ENCODE results near the gene MICAL1.
"Not testable (repeated sequence)": the region's sequence is repeated elsewhere in the genome, so short reads cannot be mapped to it uniquely, and the experiment has no call there.

Gene MICAL1

DNA sequence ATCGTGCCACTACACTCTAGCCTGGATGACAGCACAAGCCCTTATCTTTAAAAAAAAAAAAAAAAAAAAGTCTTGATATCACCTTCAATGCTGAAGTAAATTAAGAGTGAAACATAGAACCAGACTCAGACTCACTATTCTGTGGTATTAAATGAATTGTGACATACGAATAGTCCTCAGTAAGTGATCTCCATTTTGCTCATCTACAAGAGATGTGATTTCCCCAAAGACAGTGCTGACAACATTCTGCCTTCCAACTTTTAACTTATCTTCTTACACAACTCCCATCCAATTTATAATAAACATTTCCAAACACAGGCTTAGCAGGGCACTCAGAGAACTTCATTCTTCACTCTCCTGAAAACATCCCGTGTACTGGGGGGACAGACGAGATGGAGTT is 19.4 kb upstream of the MICAL1 start:
- no peak for DNase-seq

DNA sequence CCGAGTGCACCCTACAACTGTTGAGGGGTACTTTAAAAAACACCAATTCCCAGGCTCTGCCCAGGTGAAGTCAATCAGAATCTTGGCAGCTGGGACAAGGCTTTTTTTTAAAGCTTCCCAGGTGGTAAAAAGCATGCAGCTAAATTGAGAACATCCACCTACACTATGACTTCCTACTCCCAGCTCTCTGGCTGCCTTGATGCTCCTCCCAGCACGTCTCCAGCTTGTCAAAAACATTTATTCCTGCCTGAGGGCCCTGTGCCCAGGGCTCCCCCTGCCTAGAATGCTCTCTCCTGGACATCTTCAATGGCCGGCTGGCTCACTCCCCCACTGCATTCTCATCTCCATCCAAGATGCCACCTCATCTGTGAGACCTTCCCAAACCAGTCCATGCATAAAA is 17.5 kb upstream of the MICAL1 start:
- DNase-seq: no peak

DNA sequence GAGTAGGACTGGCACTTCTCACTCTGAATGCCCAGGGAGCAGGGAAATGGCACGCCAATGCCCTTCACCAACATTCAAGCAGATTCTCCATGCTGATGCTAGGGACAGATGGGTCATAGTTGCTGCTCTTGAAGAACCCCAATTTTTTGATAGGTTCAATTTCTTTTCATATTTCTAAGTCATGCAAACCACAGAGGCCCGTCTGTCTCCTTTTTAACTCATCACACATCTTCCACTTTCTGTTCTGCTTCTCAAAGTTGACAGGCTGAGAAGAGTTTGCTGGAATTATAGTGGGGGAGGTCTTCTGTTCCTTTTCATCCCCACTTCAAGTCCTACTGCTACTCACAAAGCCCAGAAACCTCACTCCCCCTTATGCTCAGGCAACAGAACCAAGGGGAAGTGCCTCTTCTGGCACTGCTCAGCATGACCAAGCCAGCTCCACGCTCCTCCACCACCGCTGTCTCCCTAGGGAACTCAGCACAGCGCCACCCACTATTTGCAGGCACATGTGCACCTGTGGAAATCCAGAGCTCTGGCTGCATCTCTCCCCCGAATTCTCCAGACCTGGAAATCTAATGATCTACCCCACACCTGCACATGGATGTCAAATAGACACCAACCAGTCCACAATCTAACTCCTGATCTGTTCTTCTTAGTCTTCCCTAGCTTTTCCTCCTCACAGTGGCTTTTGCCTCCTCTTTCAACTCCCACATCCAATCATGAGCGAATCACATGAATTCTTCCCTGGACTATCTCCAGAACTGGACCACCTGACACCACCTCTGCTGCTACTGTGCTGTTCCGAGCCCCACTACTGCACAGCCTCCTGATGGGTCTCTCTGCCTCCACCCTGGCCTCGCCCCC is 16.8 kb upstream of the MICAL1 start:
- no peak for DNase-seq

DNA sequence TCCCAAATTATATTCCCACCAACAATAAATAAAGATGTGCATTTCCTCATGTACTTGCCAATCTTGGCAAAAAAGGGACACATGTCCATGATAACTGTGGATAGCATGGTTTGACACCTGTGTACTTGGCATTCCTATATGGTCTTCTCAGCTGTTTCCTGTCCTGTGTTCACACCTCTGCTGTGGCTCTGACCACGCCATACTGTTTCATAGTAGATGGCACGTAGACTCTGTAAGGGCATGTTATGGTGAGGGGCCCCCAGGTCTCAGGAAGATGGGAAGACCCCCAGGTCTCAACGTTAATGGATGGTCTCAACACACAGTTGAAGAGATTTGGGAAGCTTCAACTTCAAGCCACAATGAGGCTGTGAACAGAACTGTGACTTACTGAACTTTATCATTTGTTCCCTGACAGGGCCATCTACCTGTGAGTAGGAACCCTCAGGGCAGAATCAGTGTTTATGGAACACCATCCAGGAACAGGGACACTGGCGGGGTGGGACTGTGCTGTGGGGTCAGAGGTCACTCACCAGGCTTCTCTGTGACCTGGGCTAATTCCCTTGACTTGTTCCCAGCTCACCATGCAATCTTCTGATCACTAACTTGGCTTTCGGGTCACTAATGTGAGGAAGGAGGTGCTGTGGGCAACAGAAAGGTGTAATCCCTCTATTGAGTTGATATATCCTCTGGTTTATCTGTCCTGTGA is 15.7 kb upstream of the MICAL1 start:
- no peak for DNase-seq

DNA sequence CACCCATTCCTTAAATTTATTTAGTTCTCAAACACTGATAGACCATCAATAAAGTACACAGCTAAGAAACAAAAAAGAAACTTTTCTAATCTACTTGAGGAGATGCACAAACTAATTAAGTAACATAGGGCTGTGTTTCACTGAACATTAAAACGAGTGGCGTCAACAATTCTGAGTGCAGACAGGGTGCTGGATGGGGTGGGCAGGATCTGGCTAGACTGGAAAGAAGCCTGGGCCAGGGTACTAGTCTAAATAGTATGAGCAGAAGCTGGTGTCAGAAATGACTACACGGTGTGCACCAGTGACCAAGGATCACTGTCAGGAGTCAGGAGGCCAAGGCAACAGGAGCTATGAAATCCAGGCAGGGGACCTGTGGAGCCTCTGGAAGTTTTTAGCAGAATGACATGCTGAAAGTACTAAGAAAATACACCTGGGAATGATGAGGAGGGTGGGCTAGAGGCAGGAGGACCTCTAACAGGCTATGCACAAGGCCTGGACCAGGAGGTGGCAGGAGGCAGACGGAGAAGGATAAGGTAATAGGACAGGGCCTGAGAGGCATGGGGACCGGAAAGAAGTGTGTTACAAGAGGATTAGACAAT is 14.1 kb upstream of the MICAL1 start:
- DNase-seq: no peak

DNA sequence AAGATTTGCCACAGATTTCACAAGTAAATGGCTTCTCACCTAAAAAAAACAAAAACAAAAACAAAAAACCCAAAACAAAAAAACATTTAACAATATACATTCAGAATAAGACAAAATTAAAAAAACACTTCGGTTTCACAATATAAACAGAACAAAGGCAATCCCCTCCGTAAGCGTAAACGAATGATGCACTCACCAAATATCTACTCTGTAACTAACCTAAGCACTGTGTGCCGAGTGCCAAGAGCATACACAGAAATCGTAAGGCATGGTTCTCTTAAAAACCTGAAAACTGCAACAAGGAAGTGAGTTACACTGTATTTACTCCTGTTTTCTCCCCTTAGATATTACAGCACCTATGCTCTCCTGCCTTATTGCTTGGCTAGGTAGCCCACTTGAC is 12.1 kb upstream of the MICAL1 start:
- no peak for DNase-seq

DNA sequence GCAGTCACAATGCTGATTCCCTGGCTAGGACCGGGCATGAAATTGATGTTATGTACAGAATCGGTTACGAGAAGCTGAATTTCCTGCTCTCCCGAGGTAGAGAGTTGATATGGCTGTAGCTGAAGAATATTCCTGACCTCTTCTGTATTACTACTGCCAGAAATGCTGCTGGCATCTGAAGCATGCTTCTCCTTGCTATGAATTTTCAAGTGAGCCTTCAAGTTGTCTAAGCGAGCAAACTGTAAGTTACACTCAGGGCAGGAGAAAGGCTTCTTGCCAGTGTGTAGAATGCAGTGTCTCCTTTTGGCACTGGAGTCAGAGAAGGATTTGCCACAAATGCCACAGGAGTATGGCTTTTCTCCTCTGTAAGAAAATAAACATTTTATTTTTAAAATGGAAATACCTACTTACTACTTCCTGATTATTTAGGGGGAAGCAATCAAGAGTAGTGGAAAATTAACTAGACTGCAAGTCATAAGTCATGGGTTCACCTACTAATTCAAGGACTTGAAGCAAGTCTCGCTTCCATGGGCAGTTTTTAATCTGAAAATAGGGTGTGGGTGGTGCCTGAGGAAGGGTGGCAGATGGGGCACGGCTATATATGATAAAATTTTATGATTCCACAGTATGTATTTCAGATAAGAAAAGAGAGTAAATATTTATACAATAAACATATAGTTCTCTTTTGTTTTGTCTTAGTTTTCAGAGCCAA is 10.8 kb upstream of the MICAL1 start:
- DNase-seq: no peak

DNA sequence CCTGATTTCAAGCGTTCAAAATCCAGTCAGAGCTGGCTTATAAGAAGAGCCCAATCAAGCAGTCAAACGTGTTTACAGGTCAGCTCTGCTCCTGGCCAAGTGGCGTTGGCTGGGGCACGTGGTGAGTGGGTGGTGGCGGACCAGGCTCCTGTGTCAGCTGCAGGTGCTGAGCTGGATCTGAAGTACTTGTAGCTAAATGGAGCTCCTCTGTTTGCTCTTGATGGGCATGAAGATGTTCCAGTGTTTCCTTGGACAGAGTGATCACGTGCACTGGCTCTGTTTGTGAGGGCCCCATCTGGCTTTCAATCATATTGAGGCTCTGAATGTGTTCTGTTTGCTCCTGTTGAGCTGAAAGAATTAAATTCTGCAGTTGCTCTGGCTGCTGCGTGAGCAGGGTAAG is 10.2 kb upstream of the MICAL1 start:
- peak; percentile 53 for DNase-seq

DNA sequence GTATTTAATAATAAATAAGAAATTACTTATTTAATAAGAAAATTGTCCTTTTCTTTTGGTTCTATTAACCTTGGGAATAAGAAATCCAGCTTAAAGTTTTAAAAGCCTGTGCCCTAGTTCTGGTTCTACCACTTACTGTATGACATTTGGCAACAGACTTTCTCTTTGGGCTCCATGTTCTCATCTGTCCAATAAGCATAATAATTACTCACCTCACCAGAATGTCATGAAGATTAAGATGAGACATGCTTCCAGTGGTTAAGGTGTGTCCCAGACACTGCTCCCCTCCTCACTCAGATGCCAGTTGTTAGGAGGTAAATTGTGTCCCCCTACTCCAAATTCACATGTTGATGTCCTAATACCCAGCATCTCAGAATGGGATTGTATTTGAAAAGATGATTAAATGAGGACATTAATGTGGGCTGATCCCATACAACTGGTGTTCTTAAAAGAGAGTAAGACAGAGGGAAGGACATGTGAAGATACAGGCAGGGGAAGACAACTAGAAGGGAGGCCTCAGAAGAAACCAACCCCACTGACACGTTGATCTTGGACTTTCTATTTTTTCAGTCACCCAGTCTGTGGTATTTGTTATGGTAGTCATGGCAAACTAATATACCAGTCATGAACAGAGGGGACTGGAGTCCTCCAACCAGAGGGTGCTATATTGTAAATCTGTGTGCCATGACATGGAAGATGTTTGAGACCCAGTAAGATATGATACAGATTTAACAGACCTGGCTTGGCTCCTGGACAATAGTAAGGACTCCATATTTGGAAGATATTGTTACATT is 6.4 kb upstream of the MICAL1 start:
- no peak for DNase-seq

DNA sequence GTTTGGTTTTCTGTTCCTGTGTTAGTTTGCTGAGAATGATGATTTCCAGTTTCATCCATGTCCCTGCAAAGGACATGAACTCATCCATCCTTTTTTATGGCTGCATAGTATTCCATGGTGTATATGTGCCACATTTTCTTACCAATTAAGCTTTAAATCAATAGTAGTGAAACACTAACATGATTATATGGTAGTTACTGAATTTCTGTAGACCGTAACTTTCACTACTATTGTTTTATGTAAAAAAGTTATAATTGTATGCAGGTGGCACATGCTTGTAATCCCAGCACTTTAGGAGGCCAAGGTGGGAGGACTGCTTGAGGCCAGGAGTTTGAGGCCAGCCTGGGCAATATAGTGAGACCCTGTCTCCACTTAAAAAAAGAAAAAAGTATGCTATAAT is 5.6 kb upstream of the MICAL1 start:
- DNase-seq: not testable (repeated sequence)

DNA sequence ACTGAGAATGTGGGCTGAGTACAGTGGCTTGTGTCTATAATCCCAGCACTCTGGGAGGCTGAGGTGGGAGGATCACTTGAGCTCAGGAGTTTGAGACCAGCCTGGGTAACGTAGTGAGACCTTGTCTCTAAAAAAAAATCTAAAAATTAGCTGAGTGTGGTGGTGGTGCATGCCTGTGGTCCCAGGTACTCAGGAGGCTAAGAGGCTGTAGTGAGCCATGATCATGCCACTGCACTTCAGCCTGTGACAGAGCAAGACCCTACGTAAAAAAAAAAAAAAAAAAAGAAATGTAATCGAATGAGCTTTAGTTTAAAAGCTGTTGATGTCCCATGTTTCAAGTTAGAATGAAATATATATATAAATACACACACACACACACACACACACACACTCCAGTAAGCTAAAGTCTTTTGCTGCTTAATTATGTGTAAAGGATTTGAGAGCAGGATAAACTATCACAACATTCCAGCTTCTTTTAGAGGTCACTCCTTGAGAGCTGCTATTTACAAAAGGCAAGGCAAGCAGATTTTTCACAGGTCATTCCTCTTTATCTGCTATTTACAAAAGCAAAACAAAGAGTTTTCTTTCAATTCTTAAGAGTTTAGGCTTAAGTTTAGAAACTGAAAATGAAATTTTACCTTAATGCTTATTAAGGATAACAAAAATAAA is 4.7 kb upstream of the MICAL1 start:
- no peak for DNase-seq

DNA sequence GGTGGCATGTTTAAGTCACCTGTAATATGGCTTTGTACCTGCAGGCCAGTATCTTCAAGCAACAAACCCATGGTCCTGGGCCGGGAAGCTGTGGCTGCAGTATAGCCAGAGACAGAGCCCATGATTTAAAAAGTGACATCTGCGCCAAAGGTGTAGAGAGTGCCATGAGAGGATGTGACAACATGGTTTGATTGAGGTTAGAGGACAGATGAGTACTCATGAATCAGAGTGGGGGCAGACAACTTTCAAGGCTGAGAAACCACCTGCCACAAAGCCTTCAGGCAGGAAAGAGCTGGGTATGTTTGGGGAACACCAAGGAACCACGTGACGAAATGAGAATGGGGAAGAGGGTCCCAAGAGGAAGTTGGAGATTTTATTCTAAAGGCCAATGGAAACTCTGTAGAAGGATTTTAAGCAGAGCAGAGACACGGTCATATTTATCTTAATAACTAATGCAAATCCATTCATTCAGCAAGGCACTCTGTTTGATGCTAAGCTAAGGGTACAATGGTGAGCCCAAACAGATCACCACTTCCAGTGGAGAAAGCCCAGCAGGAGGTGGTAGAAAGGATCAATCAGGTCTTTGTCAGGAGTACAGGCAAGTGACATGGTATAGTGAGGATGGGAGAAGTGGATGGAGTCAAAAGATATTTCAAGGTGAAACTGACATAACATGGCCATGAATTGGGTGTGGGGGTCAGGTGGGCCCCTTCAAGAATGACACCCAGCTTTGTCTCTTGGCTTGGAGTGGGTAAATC is 3.4 kb upstream of the MICAL1 start:
- no peak for DNase-seq

DNA sequence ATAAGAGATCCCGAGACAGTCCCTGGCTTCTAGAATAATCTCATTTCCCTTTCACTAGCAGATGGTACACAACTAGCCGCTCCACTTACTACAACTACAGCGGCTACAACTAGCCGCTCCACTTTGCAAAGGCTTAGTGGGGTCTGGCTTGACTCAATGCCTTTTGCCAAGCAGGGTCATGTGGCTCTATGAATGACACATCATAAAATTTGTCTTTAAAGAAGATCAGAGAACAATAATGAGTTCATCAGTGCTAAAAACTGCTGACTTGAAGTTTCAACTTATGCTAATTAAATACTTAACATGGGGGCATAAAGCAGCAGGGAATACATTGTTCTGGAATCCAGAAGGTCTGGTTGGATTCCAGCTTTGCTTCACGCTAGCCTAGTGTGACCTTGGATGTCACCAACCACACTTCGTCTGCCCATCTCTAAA is 2.0 kb upstream of the MICAL1 start:
- no peak for DNase-seq

DNA sequence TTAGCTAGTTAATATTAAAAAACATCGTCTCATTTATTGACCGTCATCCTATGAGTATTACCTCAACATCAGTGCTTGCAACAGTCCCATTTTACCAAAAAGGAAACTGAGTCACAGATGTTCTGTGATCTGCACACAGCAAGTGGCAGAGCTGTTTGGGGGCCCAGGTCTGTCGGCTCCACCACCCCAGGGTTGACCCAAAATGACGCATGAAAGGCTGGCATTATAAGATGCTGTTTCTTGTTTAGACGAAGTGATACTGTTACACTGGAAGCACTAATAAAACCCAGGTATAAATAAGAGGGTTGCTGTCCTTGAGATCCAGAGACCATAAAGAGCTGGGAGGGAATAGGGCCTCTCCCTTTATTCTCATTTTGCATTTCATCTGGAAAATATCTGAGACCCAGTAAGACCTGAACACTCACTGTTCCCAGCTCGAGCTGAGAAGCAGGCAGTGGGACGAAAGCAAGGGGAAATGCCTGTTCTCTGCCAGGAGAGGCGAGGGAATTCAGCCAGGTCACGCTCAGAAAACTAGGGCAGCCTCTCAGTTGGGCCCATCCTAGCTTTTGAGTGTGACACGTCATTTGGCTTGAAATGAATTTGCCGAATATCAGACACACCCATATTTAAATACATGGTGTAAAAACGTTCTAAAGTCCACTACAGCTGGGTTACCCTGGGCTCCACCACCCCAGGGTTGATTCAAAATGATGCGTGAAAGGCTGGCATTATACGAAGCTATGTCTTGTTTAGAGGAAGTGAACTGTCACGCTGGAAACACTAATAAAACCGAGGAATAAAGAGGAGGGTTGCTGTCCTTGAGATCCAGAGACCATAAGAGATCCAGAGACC is 1.4 kb upstream of the MICAL1 start:
- DNase-seq: no peak

DNA sequence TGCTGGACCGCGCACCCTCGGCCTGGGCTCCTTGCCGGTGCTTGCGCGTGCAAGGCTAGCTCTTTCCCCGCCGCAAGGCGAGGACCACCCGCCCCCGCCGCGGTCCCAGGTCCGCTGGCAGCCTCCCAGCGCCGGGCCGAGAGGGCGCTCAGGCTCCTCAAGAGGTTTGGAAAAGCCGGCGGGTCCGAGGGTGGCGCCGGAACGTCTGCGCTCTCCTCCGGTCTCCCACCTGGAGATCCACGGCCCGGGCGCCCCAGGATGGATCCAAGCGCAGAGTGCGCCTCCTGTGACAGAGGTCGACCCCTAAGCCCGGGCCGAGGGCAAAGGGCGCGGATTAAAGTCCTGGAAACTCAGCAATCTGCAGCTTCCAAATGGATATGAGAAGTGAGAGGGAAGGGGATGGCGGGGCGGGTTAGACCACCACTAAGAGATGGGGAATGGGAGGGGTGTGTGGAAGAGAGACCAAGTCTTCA is 575 bp upstream of the MICAL1 start:
- DNase-seq: no peak

DNA sequence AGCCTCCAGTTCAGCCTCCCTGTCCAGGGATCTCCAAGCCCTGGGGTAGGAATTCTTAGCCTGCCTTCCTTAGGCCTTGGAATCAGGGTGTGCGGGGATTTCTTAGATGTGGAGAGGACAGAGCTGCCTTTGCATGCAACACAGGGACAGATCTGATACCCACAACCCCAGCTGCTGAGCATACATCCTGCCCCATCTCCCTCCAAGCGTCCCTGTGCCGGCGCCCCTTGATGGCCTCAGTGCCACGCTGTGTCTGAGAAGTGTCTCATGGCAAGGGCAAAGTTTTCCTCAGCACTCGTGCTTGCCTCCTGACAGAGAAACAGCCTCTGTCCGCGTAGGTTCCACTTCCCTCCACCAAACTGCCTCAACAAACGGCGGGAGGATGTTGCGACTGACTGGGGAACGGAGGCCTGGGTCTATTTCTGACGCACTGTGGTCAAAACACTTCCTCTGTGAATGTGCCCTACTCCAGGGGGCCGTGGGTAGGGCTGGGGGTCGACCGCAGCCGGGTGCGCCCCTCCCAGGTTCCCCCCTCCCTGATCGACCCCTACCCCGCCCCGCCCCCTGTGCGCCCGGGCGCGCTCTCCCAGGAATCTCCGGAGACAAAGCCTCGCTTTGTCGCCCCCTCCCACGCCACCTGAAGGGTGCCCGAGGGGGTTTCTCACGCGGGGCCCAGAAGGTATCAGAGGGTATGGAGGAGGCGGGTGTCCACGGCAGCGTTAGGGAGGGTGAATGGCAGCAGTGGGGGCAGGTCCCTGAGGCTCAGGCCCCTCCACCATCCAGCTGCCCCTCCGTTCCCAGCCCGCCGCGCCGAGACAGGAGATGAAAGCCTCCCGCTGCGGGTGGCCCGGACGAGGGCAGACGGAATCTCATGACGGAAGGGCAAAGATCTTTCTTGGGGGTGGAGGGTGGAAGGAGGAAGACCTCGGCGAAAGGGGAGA is 806 bp downstream of the MICAL1 start:
- DNase-seq: no peak

DNA sequence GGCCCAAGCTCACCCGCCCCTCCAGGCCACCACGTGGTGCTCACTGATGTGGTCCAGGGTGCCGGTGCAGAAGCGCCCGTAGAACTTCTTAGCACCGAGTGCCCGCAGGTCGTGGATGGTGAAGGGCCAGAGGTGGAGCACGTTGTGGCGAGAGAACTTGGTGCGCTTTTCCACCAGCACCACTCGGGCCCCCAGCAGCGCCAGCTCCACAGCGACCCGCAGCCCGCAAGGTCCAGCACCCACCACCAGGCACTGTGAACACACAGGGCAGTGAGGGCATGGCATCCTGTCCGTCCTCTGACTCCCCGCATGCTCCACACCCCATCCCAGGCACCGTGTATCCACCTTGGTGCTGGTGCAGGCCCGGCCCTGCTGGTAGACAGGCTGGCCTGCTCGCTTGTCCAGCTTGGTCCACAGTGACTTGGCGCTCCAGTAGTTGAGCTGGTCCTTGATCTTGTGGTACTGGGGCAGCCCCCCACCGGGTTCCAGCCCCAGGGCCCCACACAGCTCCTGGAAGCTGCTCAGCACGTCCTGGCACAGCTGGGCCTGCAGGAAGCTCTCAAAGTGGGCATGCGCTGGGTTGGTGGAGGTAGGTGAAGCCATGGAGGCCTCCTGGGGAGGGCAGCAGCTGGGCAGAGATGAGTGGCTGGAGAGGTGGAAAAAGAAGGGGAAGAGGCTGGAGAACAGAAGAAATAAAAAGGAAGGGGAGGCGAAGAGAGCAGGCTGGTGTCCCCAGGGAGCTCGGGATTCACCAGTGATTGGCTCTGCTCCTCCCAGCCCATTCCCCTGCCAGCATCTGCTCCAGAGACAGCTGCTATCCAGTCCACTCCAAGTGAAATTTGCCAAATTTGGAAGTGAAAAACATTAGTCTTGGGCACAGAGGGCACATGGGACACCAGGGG is 1.7 kb downstream of the MICAL1 start:
- no peak for DNase-seq

DNA sequence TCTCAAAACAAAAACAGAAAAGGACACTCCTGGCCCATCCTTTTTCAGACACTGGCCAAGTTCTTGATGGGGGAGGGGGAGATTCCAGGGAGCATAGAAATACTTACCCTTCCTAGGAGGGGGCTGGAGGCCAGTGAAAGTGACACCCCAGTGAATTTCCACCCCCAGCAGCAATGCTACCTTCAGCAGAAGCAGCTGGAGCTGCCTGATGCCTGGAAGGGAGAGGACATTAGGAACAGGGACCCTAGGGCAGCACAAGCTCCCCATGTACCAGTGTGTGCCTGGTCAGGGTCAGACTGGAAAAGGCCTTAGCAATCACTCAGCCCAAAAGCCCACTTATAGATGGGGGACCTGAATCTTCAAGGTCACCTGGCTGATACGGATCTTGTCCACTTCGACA is 2.4 kb downstream of the MICAL1 start:
- no peak for DNase-seq
